NB4 (cell line): ENCODE results near the gene SASH1.

Experiments used
- DNase-seq: peaks from one replicate; pipeline ENCODE4 v3.0.0; 2010; ENCODE audit warnings: low read depth
- H3K4me3 ChIP-seq: one replicate; pipeline ENCODE4 v1.5.1; 2011; ENCODE audit warnings: mild to moderate bottlenecking, low read depth, low read length, moderate library complexity
- MAX ChIP-seq: IDR thresholded peaks from 2 replicates; pipeline ENCODE4 v1.6.1; 2011; ENCODE audit warnings: low read depth, low read length
- MYC ChIP-seq: IDR thresholded peaks from 2 replicates; pipeline ENCODE4 v1.6.1; 2011; ENCODE audit warnings: low read depth, low read length
- POLR2A ChIP-seq: IDR thresholded peaks from 2 replicates; pipeline ENCODE4 v1.6.1; 2011; ENCODE audit warnings: mild to moderate bottlenecking; ENCODE audit not compliant: insufficient read length; ENCODE audit errors: extremely low read depth
- TF ChIP-seq, protein P1 (sequence below): IDR thresholded peaks from one replicate; pipeline ENCODE4 v1.5.1; 2012; ENCODE audit warnings: low read depth, low read length

The SASH1 gene

GRCh38 chr6:148396926-148397325, 54.3 kb downstream of the SASH1 start:
- H3K4me3 ChIP-seq: no peak overlapping the region
- TF ChIP-seq, protein P1, sequence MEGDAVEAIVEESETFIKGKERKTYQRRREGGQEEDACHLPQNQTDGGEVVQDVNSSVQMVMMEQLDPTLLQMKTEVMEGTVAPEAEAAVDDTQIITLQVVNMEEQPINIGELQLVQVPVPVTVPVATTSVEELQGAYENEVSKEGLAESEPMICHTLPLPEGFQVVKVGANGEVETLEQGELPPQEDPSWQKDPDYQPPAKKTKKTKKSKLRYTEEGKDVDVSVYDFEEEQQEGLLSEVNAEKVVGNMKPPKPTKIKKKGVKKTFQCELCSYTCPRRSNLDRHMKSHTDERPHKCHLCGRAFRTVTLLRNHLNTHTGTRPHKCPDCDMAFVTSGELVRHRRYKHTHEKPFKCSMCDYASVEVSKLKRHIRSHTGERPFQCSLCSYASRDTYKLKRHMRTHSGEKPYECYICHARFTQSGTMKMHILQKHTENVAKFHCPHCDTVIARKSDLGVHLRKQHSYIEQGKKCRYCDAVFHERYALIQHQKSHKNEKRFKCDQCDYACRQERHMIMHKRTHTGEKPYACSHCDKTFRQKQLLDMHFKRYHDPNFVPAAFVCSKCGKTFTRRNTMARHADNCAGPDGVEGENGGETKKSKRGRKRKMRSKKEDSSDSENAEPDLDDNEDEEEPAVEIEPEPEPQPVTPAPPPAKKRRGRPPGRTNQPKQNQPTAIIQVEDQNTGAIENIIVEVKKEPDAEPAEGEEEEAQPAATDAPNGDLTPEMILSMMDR: no peak
- TF ChIP-seq MYC (no peak), MAX (no peak)
- no peak for DNase-seq

GRCh38 chr6:148398244-148398643, 55.6 kb downstream of the SASH1 start:
- no peak for TF ChIP-seq MAX
- TF ChIP-seq MYC: no peak
- TF ChIP-seq, protein P1: no peak
- TF ChIP-seq POLR2A: no peak
- no peak overlapping the region for H3K4me3 ChIP-seq
- no peak for DNase-seq

- TF ChIP-seq MYC (no peak), POLR2A (no peak), MAX (no peak)
- TF ChIP-seq, protein P1: no peak
- no peak for DNase-seq
- H3K4me3 ChIP-seq: no peak overlapping the region
Measured at GRCh38 chr6:148398678-148399077, 56.0 kb downstream of the SASH1 start.

DNA sequence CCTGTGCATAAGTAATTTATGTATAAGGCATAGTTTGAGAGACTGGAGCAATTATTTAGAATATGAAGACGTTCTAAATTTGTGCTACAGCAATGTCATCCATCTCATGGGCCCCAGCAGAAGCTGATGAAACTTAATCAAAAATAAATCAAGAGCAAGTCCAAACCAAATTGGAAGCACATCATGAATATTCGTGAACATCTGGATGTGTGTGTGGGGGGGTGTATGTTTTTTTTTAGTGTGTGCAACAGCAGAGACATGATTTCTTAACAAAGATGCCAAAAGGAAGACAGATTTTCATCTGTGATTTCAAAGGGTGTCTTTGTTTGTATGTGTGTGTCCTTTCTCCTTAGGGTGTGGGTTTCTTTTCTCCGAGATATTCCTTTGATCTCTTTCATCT, 58.9 kb downstream of the SASH1 start:
- no peak for DNase-seq

GRCh38 chr6:148404456-148405054, 61.9 kb downstream of the SASH1 start:
- DNase-seq: no peak
- H3K4me3 ChIP-seq: no peak overlapping the region
- no peak for TF ChIP-seq POLR2A
- TF ChIP-seq, protein P1: no peak
- TF ChIP-seq MAX: no peak
- no peak for TF ChIP-seq MYC

More for the DNA sequence above, 58.9 kb downstream of the SASH1 start:
- TF ChIP-seq, protein P1: no peak
- no peak for TF ChIP-seq MYC
- TF ChIP-seq MAX: no peak
- TF ChIP-seq POLR2A: no peak
- no peak overlapping the region for H3K4me3 ChIP-seq
